SH-SY5Y (cell line): ENCODE results near the gene AMOTL2.

ENCODE experiments used
- GATA2 ChIP-seq: IDR thresholded peaks from 2 replicates; pipeline ENCODE4 v1.6.1; 2011; ENCODE audit warnings: mild to moderate bottlenecking, low read depth, low read length
- GATA3 ChIP-seq: IDR thresholded peaks from 2 replicates; pipeline ENCODE4 v1.6.1; 2011; ENCODE audit warnings: low read depth, mild to moderate bottlenecking, low read length, moderate library complexity

AMOTL2 gene

DNA sequence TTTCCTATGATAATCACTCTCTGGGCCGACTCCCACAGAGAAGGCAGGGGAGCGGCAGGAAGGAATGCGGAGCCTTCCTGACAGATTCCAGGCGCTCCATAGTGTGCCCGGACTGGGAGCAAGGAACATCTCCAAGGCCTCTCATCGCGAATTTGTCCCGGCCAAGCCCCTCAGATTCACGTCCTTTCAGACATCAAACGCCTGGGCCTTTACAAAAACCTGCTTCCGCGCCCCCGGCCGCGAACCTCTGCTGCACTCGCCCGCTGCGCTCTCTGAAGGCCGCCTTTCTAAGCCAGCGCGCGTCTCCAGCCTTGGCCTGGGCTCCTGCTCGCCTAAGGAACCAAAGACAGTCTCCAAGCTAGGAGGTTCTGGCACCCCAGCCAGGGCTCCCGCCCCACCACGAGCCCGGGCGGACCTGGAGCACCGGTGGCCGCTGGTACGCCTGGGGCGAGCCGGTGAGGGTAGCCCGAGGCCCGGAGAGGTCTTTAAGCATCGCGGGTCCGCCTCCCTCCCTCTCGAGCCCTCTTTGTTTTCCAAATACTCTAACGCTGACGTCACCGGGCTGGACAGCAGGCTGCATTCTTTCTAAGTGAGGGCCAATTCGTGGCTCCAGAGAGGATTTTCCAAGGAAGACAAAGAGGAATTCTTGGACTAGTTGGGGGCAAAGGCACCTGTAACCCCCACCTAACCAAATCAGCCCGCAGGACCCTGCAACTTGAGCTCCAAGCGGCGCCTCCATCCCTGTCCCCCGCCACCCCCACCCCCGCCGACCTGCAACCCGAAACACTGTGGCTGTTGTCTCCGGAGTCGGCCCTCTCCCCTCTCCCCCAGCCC lies 759 bp downstream of the AMOTL2 start:
- TF ChIP-seq GATA2: no peak
- TF ChIP-seq GATA3: no peak

DNA sequence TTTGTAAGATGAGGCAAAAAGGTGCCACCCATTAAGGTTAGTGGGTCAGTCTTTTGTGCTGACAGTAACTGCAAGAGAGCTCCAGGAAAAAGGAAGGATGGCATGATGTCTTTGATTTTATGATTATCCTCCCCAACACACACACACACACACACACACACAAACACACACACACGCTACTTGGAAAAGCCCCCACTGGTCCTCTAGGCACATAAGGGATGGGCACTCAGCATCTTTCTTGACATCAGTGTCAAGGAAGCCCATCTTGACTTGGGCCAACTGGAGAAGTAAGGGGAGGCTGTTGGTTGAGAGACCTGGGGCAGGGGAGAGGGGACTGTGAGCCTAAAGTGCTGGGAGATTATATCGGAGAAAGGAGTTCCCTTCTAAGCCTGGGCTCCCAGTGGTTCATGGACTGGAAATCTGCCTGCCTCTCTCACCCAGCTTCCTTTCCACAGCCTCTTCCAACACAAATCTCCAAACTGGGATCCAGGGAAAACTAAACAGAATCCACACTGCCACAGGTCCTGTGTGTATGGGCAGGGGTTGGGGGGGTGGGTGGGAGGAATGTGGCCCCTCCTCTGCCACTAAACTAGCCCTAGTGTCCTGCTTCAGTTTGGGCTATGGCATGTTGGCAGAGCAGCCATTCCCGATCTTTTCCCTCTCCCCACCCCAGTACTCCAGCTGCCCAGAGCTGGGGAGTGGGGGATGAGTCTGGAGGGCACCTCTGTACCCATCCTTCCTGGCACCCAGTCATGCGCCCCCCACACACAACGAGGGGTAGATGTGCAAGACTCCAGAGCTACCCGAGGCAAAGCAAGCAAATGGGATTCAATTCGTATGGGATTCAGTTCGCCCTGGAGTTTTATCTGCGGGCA lies 1.6 kb downstream of the AMOTL2 start:
- no peak for TF ChIP-seq GATA2

DNA sequence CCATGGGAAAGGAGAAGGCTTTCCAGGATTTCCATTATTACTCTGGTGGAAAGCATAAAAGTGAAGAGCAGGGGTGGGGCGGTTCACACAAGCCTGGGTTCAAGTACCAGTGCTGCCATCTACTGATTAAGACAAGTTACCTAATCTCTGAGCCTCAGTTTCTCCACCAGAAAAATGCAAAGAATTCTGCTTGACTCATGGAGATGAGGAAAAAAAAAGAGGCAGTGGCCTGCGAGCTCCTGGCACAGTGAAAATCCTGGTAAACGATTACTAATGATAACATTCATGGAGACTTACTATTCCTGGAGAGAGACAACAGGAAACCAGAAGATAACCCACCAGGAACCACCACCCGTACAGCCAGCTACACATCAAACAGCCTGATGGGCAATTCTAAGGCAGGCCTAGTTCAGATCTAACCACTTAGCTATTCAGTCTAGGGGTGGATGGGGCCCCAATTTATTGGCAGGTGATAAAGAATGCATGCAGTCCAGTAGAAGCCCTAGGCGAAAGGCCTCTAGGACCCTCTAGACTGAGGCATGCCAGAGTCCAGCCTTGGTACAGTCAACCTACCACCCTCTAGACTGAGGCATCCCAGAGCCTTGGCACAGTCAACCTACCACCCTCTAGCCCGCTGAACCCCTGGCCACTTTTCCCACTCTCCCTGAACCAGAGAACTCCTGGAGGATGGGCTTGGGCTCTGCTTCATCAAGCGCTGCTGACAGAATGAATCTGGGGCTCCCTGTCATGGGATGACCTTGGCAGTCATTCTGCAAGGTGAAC lies 2.5 kb downstream of the AMOTL2 start:
- no peak for TF ChIP-seq GATA2
- no peak for TF ChIP-seq GATA3

DNA sequence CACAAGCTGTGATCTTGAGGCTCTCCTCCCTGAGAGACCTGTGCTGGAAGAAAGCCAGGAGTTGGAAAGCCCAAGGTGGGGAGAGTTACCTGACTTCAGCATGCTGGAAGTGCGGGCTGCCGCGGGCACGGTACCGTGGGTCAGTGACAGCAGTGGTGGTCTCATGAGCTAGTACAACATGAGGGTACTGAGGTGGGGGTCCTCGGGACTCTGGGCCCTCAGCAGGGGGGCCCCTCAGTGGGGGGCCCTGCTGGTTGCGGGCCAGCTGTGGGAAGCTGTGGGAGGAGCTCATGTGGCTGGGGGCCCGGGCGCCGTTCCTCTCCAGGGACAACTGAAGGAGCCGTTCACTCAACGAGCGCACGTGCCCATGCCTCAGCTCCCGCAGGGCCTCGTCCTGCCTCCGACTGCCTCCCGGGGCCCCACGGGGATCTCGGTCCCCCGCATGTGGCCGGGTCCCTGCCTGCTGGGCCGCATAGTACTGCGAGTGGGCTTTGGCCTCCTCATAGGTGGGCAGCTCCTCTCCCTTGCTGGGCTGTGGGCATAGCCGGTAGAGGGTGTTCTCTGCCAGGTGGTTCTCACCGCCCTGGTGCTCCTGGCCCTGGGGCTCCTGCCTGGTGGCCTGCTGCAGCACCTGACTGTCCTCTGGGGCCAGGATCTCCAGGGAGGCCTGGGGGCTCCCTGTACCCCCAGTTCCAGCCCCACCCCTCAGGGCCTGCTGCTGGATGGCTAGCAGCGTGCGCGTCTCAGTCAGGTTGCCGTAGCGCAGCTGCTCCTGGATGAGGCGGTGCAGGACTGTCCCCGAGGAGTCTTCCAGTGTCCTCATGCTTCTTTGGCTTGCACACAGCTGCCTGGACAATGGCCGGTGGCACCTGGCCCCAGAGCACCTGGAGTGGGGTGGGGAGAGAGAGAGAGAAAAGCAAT lies 3.4 kb downstream of the AMOTL2 start:
- no peak for TF ChIP-seq GATA3
- no peak for TF ChIP-seq GATA2

DNA sequence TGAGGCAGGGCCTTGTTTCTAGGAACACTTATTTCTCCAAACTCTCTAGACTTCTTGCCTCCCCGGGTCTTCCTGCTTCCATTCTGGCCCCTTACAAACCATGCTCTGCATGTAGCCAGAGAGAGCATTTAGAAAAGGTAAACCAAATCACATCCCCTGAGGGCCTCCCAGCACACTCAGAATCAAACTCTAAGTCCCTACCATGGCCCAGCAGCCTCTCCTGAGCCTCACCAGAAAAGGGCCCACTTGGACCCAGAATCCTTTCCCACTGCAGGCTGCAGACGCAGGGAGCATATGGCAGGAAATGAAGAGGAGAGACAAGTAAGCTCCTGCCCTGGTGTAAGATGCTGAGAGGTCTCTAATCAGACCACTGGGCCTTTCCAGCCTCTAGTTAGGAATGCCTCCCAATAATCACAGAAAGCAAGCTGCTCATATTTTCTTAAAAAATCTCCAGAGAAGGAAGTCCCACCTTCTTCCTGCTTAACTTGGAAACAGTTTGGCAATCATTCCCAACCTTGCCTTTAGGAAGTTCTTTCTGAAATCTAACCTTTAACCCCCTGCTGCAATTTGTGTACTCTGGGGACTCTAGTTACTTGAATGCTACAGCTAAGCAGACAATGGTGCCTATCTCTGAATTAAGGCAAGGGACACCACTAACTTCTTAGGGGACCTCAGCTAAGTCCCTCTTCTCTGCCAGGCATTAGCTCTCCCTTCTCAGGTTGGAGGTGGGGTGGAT lies 4.2 kb downstream of the AMOTL2 start:
- no peak for TF ChIP-seq GATA2
- no peak for TF ChIP-seq GATA3

DNA sequence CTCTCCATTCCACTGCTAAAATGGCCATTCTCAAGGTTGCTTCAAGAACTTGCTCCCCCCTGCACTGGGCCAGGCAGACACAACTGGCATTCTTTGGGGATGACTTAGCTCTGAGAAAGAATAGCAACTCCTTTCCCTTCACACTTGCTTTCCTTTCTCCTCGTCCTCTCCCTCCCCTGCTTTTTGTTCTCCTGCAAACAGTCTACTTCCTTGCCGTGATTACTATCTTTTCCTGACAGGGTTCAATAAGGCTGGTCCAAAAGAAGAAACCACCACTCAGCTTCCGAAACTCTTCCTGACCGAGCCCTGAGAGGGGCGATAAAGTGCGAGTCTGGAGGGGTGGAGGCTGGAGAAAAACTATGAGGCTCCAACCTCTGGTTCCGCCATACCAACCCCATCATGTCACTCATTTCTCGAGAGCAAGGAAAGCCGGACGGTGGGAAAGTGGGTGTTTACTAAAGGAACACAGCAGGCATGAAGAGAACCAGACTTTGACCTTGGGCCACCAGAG lies 5.0 kb downstream of the AMOTL2 start:
- no peak for TF ChIP-seq GATA3
- TF ChIP-seq GATA2: no peak

DNA sequence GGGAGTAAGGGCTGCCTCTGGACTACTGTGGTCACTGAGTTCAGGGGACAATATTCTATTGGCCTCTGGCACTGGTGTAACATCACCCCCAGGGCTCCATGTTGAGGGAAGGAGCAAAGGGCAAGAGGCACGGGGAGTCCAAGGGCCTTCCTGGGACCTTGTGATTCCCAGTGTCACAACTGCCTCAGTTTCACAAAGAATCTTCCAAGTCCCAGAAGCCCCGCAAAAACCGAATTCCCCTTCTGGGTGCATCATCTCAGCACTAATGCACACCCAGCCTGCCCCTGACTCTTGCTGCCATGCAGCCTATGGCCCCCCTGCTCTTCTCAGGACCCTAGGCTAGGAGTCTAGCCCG lies 5.5 kb downstream of the AMOTL2 start:
- TF ChIP-seq GATA2: no peak
- TF ChIP-seq GATA3: no peak

DNA sequence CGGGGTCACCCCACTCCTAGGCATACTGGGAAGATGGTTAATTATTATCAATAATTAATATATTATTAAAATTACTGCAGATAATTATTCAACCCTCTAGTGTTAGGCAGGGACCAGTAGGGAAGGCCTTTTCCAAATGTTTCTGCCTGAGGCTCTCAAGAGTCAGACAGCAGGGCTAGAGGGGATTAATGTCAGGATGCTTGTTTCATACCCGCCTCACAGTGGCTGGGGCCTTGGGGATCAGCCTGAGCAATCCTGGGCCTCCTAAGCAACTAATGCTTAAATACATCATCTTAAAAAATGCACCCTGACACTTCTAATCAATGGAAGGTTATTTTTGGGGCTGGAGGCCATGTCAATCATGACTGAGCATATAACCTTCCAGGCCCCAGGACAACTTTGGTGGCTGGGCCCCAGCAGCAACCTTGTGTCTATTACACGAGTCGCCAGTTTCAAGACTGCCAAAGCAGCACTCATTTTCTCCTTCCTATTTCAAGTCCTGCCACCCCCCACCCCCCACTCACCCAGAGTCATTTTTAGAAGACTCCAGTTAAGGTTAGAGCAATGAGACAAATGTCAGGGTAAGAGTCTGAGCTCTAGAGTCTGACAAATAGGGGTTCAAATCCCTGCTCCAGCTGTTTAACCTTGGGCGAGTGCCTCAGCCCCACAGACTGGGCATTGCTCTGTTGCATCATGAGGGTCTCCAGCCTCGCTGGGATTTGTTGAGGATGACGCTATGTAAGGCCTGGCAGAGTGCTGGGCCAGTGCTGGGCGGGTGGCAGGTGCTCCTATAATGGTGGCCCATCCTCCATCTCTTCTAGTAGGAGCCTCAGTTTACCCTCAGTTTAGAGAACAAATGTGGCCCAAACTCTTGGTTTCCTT lies 6.1 kb downstream of the AMOTL2 start:
- TF ChIP-seq GATA3 (no peak), GATA2 (no peak)

DNA sequence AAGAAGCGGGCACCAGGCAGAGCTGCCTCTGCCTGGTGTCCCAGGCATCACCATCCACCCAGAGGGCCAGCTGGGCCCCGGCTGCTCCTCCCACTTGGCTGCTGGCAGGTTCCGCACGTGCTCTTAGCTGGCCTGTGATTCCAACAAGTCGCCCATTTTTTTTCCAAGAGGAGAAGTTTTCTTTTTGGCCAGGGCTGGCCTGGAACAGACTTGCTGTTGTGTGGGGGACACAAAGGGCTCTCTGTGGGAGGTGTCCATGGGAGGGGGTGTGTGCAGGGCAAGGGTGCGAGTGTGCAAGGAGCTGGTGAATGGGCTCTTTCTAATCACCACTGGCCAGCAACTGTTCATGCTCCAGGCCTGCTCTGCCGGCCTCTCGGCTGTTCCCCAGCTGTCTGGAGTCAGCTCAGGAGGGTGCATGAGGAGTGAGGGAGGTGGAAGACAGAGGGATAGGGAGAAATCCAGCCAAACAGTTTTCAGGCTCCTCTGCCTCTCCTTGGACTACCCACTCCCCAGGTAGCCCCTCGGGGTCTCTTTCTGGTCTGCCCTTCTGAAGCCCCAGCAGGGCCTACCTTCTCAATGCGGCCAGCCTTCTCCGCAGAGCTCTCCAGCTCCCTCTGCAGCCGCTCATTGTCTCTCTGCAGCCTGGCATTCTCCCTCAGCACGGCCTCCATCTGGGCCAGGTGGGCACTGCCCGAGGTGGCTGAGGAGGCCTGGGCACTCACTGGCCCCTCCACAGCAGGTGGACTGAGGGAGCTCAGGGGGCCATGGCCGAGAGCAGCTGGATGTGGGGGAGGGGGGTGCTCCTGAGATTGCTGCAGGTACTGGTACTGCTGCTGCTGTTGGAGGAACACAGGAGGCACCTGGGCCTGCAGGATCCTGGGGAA lies 7.1 kb downstream of the AMOTL2 start:
- TF ChIP-seq GATA3 (no peak), GATA2 (no peak)

DNA sequence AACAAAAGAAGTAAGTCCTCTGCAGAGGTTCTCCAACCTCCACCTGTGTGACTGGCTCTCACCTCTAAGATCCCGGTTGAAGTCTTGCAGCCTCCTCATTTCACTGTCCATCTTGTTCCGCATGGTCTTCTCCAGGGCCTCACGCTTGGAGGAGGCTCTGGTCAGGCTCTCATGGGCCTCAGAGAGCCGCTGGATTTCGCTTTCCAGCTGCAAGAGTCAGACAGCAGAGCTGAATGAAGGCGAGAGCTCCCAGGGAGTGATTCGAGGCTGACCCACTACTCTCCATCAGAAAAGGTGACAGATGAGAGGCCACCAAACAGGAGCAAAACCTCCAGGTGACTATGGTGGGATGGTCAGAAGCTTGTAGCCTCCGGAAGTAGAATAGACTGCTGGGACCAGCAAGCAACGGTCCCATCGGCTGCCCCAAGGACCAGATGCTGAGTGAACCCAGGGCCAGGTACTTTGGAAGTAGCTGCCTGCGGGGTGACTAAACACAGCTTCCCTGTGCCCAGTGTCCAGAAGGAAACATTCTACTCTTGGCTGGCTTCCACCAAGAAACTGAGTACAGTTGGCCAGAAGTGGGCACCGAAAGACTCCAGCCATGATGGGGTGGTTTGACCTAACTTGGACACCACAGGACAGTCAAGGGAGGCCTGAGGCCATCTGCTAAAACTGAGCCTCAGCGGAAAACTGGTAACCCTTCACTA lies 7.9 kb downstream of the AMOTL2 start:
- TF ChIP-seq GATA2: no peak

DNA sequence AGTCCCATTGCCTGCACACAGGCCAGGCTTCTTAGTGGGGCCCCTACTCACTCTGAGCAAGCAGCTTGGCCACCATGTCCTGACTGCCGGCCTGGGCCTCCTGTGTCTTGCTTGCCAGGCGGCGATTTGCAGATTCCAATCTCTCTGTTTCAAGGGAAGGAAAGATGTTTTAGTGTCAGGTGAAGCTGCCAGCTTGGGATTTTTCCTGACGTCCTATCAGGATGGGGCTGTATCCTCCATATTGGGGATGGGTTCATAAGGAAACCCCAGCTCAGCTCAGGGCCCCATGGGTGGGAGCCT lies 8.5 kb downstream of the AMOTL2 start:
- TF ChIP-seq GATA2 (no peak), GATA3 (no peak)
